PC-9 (cell line): ENCODE data around the gene ETNK2. TPM values are rescaled to one million over a fixed set of nuclear protein-coding genes. Genes with fewer than 3 reads are reported as not detected.

Source experiments
- BruUV-seq: library from RNA; stranded (reverse); fragments of 400-500 nt; replicated peaks from 2 replicates; lab custom pipeline; 2021; lab: Mats Ljungman, UMichigan
- CTCF ChIA-PET: fragments of 300-600 bp; sonication (Branson Sonifier 250); formaldehyde crosslinking; loops from one replicate; lab custom pipeline; 2022; ENCODE audit warnings: antibody characterized with exemption; lab: Charles Lee
- POLR2A ChIA-PET: fragments of 300-600 bp; sonication (Branson Sonifier 250); formaldehyde crosslinking; loops from one replicate; lab custom pipeline; 2022; ENCODE audit warnings: antibody characterized with exemption; ENCODE audit not compliant: unreplicated experiment; lab: Charles Lee
- DNase-seq, 2 experiments: peaks; one replicate each; pipeline versions ENCODE4 v3.0.0 to v3.0.0-alpha.2; 2015 to 2022; ENCODE audit warnings: mixed read lengths in 1 of 2
- H2AFZ ChIP-seq: fragments of 200-600 bp; sonication (generic); 2 replicates; pipeline ENCODE4 v1.8.1; 2017; ENCODE audit warnings: antibody characterized with exemption
- H3F3A ChIP-seq: fragments of 200-600 bp; sonication (generic); 2 replicates; pipeline ENCODE4 v1.8.1; 2017; ENCODE audit warnings: antibody characterized with exemption, mild to moderate bottlenecking, low read depth; ENCODE audit not compliant: insufficient read depth
- H3K27ac ChIP-seq: fragments of 200-600 bp; sonication (generic); 2 replicates; pipeline ENCODE4 v1.6.1; 2016; ENCODE audit warnings: mixed run types
- H3K27me3 ChIP-seq: fragments of 200-600 bp; sonication (generic); 2 replicates; pipeline ENCODE4 v1.6.1; 2016; ENCODE audit warnings: low read depth, mixed run types; ENCODE audit not compliant: insufficient read depth
- H3K36me3 ChIP-seq: fragments of 200-600 bp; sonication (generic); 2 replicates; pipeline ENCODE4 v1.6.1; 2016; ENCODE audit warnings: low read depth, mixed run types
- H3K4me1 ChIP-seq: fragments of 200-600 bp; sonication (generic); replicated peaks from 2 replicates; pipeline ENCODE4 v1.6.1; 2016; ENCODE audit warnings: mixed run types; ENCODE audit not compliant: insufficient read depth
- H3K4me2 ChIP-seq: fragments of 200-600 bp; sonication (generic); 2 replicates; pipeline ENCODE4 v1.6.1; 2017; ENCODE audit warnings: mixed run types
- H3K4me3 ChIP-seq: fragments of 200-600 bp; sonication (generic); 2 replicates; pipeline ENCODE4 v1.6.1; 2016; ENCODE audit warnings: mixed run types
- H3K79me2 ChIP-seq: fragments of 200-600 bp; sonication (generic); 2 replicates; pipeline ENCODE4 v1.6.1; 2017; ENCODE audit warnings: low read depth, mixed run types
- H3K9me2 ChIP-seq: fragments of 200-600 bp; sonication (generic); 2 replicates; pipeline ENCODE4 v1.8.1; 2017; ENCODE audit warnings: mild to moderate bottlenecking; ENCODE audit not compliant: insufficient read depth
- H3K9me3 ChIP-seq: fragments of 200-600 bp; sonication (generic); 2 replicates; pipeline ENCODE4 v1.8.1; 2016; ENCODE audit warnings: low read depth; ENCODE audit not compliant: insufficient read depth
- H4K20me1 ChIP-seq: fragments of 200-600 bp; sonication (generic); 2 replicates; pipeline ENCODE4 v1.8.1; 2017; ENCODE audit not compliant: insufficient read depth
- CTCF ChIP-seq: fragments of 200-600 bp; sonication (generic); conservative IDR thresholded peaks from 2 replicates; pipeline ENCODE4 v1.6.1; 2017; ENCODE audit warnings: mixed run types, antibody characterized with exemption, mild to moderate bottlenecking, moderate library complexity
- EZH2 ChIP-seq: fragments of 200-600 bp; sonication (generic); IDR thresholded peaks from 2 replicates; pipeline ENCODE4 v1.8.0; 2017; ENCODE audit warnings: antibody characterized with exemption, low read depth
- intact Hi-C: fragments of 100-400 bp; cut with micrococcal nuclease; formaldehyde crosslinking; loops from one replicate; pipeline ENCODE4 v1.10.0; 2022; ENCODE audit not compliant: unreplicated experiment
- total RNA-seq: library from RNA; stranded (reverse); gene quantifications from 2 replicates; pipeline ENCODE4 v1.2.3, GENCODE V29; 2021

ETNK2 gene
- total RNA-seq, 1 experiment from 2014 or later = 16.3 TPM

- Histone ChIP-seq H3K4me1 (peaks cover 78% of the 10 kb centered on the region), H3K9me2 (no peaks in the 10 kb centered on the region), H3K9me3 (no peaks in the 10 kb centered on the region), H2AFZ (no peak overlapping the region), H3F3A (peaks cover 64% of the 10 kb centered on the region), H4K20me1 (no peaks in the 10 kb centered on the region), H3K36me3 (peaks cover 19% of the 10 kb centered on the region; the same call in 1 of the 2 replicates), H3K79me2 (peaks cover 10% of the 10 kb centered on the region; the same call in 1 of the 2 replicates), H3K27ac (peak overlapping the region; percentile 80), H3K4me3 (no peak overlapping the region), H3K4me2 (peak overlapping the region; percentile 59), H3K27me3 (no peaks in the 10 kb centered on the region)
- DNase-seq = peak; percentile 75 to 86
- no TSS peak for BruUV-seq
- CTCF ChIA-PET = interaction anchor here (0.7 to 1.7 kb wide), 3 partner anchors 30 to 675 kb away, joined by 3 to 8 read pairs (median 3); partner anchors contain the start of gene GOLT1A
- no peak for TF ChIP-seq CTCF
- TF ChIP-seq EZH2 = no peak
- intact Hi-C loops = loop anchor here (1.0 to 10.0 kb wide), 3 partner anchors 30 to 271 kb away; partner anchors contain the start of gene SNRPE
- POLR2A ChIA-PET = interaction anchor here (0.5 kb wide), 4 partner anchors 13 to 73 kb away, joined by 3 to 4 read pairs (median 3); partner anchors contain the start of gene ETNK2
Measured at GRCh38 chr1:204131978-204132377, 19.9 kb downstream of the ETNK2 start.

GRCh38 chr1:204130981-204131892, 20.6 kb downstream of the ETNK2 start:
- BruUV-seq = no TSS peak
- intact Hi-C loops = loop anchor here (1.0 to 10.0 kb wide), 3 partner anchors 31 to 270 kb away; partner anchors contain the start of gene SNRPE
- peak overlapping the region; percentile 59 for H3K4me2 ChIP-seq

More at GRCh38 chr1:204130981-204131892, 20.6 kb downstream of the ETNK2 start:
- Histone ChIP-seq H3F3A (peaks cover 67% of the 10 kb centered on the region), H3K4me1 (peaks cover 73% of the 10 kb centered on the region), H3K36me3 (peaks cover 19% of the 10 kb centered on the region; the same call in 1 of the 2 replicates), H4K20me1 (no peaks in the 10 kb centered on the region), H3K9me2 (no peaks in the 10 kb centered on the region), H3K27ac (peak overlapping the region; percentile 80), H3K27me3 (no peaks in the 10 kb centered on the region), H2AFZ (no peak overlapping the region), H3K9me3 (no peaks in the 10 kb centered on the region), H3K4me3 (no peak overlapping the region), H3K79me2 (peaks cover 10% of the 10 kb centered on the region; the same call in 1 of the 2 replicates)
- ChIA-PET CTCF (interaction anchor here (0.8 to 1.7 kb wide), 2 partner anchors 31 to 68 kb away, joined by 3 to 8 read pairs; no protein-coding TSS in a partner anchor), POLR2A (interaction anchor here (0.5 to 1.1 kb wide), 5 partner anchors 14 to 804 kb away, joined by 3 to 8 read pairs (median 4); no protein-coding TSS in a partner anchor)
- TF ChIP-seq EZH2 (no peak), CTCF (no peak; the same call in 1 of the 2 replicates)
- peak; percentile 84 to 88 for DNase-seq
